Neuronal stem cell (in vitro differentiated cells): Measurements from ENCODE around the gene AUH.

Experiments used
- DNase-seq: peaks from one replicate; pipeline ENCODE4 v3.0.0-alpha.2; 2013; ENCODE audit warnings: low spot score
- H2AFZ ChIP-seq: one replicate; pipeline ENCODE4 v1.6.1; 2013; ENCODE audit warnings: mild to moderate bottlenecking, low read length, inconsistent platforms
- H2AK5ac ChIP-seq: 2 replicates; pipeline ENCODE4 v1.6.1; 2013; ENCODE audit warnings: low read depth, mild to moderate bottlenecking, inconsistent platforms, low read length, moderate library complexity, mixed read lengths
- H2BK120ac ChIP-seq: 2 replicates; pipeline ENCODE4 v1.6.1; 2013; ENCODE audit warnings: low read depth, mild to moderate bottlenecking, inconsistent platforms, low read length, moderate library complexity, mixed read lengths
- H2BK12ac ChIP-seq: one replicate; pipeline ENCODE4 v1.6.1; 2013; ENCODE audit warnings: low read length, inconsistent platforms
- H2BK15ac ChIP-seq: 2 replicates; pipeline ENCODE4 v1.6.1; 2013; ENCODE audit warnings: mild to moderate bottlenecking, low read length, inconsistent platforms, mixed read lengths
- H2BK5ac ChIP-seq: one replicate; pipeline ENCODE4 v1.6.1; 2013; ENCODE audit warnings: inconsistent platforms, mild to moderate bottlenecking, low read length, moderate library complexity
- H3K14ac ChIP-seq: one replicate; pipeline ENCODE4 v1.6.1; 2013; ENCODE audit warnings: low read length, inconsistent platforms
- H3K18ac ChIP-seq: 2 replicates; pipeline ENCODE4 v1.6.1; 2013; ENCODE audit warnings: low read length, inconsistent platforms
- H3K23ac ChIP-seq: 2 replicates; pipeline ENCODE4 v1.6.1; 2013; ENCODE audit warnings: low read depth, mild to moderate bottlenecking, mixed read lengths, low read length, inconsistent platforms; ENCODE audit not compliant: poor library complexity
- H3K27ac ChIP-seq: replicated peaks from 3 replicates; pipeline ENCODE4 v1.5.1; 2013; ENCODE audit warnings: low read length, inconsistent platforms
- H3K27me3 ChIP-seq, 3 experiments: 2 replicates each; pipeline ENCODE4 v1.6.1; 2013; ENCODE audit warnings: low read length in 3 of 3, mild to moderate bottlenecking in 2 of 3, inconsistent platforms in 1 of 3, low read depth in 1 of 3, mixed read lengths in 1 of 3, moderate library complexity in 1 of 3; ENCODE audit not compliant: control insufficient read depth in 3 of 3, insufficient read depth in 3 of 3
- H3K36me3 ChIP-seq, 2 donors: replicated peaks in 1 of 2; 2 replicates each; pipeline ENCODE4 v1.6.1; 2013; ENCODE audit warnings: low read length in 2 of 2; ENCODE audit not compliant: control insufficient read depth in 2 of 2, insufficient read depth in 2 of 2
- H3K4ac ChIP-seq: 2 replicates; pipeline ENCODE4 v1.6.1; 2013; ENCODE audit warnings: inconsistent platforms, mild to moderate bottlenecking, low read length, moderate library complexity
- H3K4me1 ChIP-seq, 2 donors: 1 replicate in 1 of 2; 2 replicates in 1 of 2; pipeline ENCODE4 v1.6.1; 2013; ENCODE audit warnings: low read length in 2 of 2, low read depth in 1 of 2; ENCODE audit not compliant: control insufficient read depth in 2 of 2, insufficient read depth in 1 of 2
- H3K4me2 ChIP-seq: one replicate; pipeline ENCODE4 v1.6.1; 2013; ENCODE audit warnings: mild to moderate bottlenecking, low read length, inconsistent platforms; ENCODE audit not compliant: insufficient read depth, poor library complexity, severe bottlenecking
- H3K4me3 ChIP-seq, 2 donors: 2 replicates each; pipeline ENCODE4 v1.5.1; 2013; ENCODE audit warnings: low read length in 2 of 2, mild to moderate bottlenecking in 2 of 2, inconsistent platforms in 1 of 2, moderate library complexity in 1 of 2
- H3K79me1 ChIP-seq: one replicate; pipeline ENCODE4 v1.6.1; 2013; ENCODE audit warnings: low read depth, mild to moderate bottlenecking, inconsistent platforms, low read length, moderate library complexity
- H3K9ac ChIP-seq: one replicate; pipeline ENCODE4 v1.6.1; 2013; ENCODE audit warnings: mild to moderate bottlenecking, low read depth, low read length, inconsistent platforms; ENCODE audit not compliant: poor library complexity
- H3K9me3 ChIP-seq, 2 donors: replicated peaks in 1 of 2; 2 replicates each; pipeline versions ENCODE3 to v1.6.1; 2013; ENCODE audit warnings: low read length in 2 of 2, mild to moderate bottlenecking in 2 of 2, inconsistent platforms in 1 of 2, low read depth in 1 of 2, mixed read lengths in 1 of 2, moderate library complexity in 1 of 2; ENCODE audit not compliant: control insufficient read depth in 2 of 2, insufficient read depth in 1 of 2
- H4K8ac ChIP-seq: one replicate; pipeline ENCODE4 v1.6.1; 2013; ENCODE audit warnings: low read depth, mild to moderate bottlenecking, inconsistent platforms, low read length, moderate library complexity
- H4K91ac ChIP-seq: one replicate; pipeline ENCODE4 v1.6.1; 2013; ENCODE audit warnings: low read length, low read depth, mild to moderate bottlenecking, inconsistent platforms; ENCODE audit not compliant: poor library complexity
- WGBS, 2 donors: extraction: QIAGEN DNeasy Blood & Tissue Kit; methylation state at CpG; one replicate each; pipeline ENCODE4 v1.1.7; 2013; ENCODE audit warnings: missing lambda C conversion rate in 2 of 2, mixed read lengths in 1 of 2; ENCODE audit not compliant: insufficient read length in 2 of 2, insufficient replicate concordance in 1 of 2; ENCODE audit errors: extremely low coverage in 2 of 2; 5-methylcytosine and 5-hydroxymethylcytosine counted together

The AUH gene

DNA sequence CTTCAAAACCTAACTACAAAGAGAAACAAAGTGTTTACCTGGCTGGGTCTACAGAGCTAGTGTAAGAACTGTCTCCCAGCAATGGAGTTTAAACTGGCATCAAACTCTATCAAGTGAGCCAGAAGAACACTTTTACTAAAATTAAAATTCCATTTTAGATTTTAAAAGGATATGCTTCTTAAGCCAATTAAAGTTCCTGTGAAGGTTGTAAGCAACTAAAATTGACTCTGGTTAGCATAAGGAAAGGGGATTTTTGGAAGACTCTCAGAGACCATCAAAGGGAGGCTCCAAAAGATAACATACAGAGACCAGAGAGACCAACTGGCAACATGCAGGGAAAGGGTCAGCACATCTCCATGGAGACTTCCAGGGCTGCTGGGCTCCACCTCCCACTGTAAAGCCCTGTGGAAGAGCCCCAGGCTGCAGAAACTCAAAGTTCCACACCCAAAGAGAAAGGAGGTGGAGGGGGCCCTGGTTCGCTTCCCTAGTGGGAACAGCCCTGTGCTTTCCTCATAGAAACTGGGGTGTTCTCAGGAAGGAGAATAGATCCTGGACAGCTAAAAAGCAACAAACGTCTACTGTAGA lies 91.7 kb downstream of the AUH start:
- no CpG with 5 or more reads among the region's 2 CpGs for WGBS, 2 donors
- no peaks in the 10 kb centered on the region for H3K4me1 ChIP-seq

DNA sequence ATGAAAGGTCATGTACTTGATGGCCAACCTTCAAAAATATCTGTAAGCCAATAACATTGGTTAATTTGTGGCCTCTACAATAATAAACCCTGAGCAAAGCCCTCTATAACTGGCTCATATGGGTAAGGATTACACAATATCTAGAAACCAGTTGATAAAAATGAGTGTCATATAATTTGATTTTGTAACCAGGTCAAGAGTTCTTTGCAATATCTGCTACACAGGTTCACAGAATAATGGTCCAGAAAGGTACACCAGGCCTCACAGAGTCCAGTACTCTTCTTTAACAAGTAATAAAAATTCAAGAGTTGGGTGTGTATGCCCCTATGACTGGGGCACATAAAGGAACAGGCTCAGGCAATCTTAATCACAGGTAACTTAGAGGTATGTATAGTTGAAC lies 95.3 kb downstream of the AUH start:
- no peak overlapping the region for H3K14ac ChIP-seq
- no peak overlapping the region for H3K27ac ChIP-seq
- H3K36me3 ChIP-seq, result no peaks in the 10 kb centered on the region
- H2BK120ac ChIP-seq, result no peak overlapping the region
- no peak overlapping the region for H3K9ac ChIP-seq
- H2BK15ac ChIP-seq, result no peak overlapping the region
- no peaks in the 10 kb centered on the region for H3K4me1 ChIP-seq
- H3K23ac ChIP-seq, result no peak overlapping the region
- no peak overlapping the region for H2BK5ac ChIP-seq
- H3K27me3 ChIP-seq, result no peaks in the 10 kb centered on the region
- H2BK12ac ChIP-seq, result no peak overlapping the region
- H3K4ac ChIP-seq, result no peak overlapping the region
- no peak overlapping the region for H3K18ac ChIP-seq
- H3K4me3 ChIP-seq, result no peak overlapping the region
- H4K91ac ChIP-seq, result no peak overlapping the region
- no peak overlapping the region for H4K8ac ChIP-seq
- no peak overlapping the region for H3K4me2 ChIP-seq
- no peaks in the 10 kb centered on the region for H3K9me3 ChIP-seq
- H2AFZ ChIP-seq, result no peak overlapping the region
- no peak for DNase-seq
- H2AK5ac ChIP-seq, result no peak overlapping the region
- H3K79me1 ChIP-seq, result no peaks in the 10 kb centered on the region

More for the DNA sequence above, 91.7 kb downstream of the AUH start:
- Histone ChIP-seq H3K27ac (no peak overlapping the region), H4K91ac (no peak overlapping the region), H2BK5ac (no peak overlapping the region), H2AK5ac (no peak overlapping the region), H3K4ac (no peak overlapping the region), H3K18ac (no peak overlapping the region), H2BK15ac (no peak overlapping the region), H3K23ac (no peak overlapping the region), H4K8ac (no peak overlapping the region), H3K79me1 (no peaks in the 10 kb centered on the region), H3K4me2 (no peak overlapping the region), H3K9ac (no peak overlapping the region), H2BK12ac (no peak overlapping the region), H3K36me3 (no peaks in the 10 kb centered on the region), H2AFZ (no peak overlapping the region), H2BK120ac (no peak overlapping the region), H3K4me3 (no peak overlapping the region), H3K14ac (no peak overlapping the region), H3K9me3 (no peaks in the 10 kb centered on the region), H3K27me3 (no peaks in the 10 kb centered on the region)
- DNase-seq, result no peak

DNA sequence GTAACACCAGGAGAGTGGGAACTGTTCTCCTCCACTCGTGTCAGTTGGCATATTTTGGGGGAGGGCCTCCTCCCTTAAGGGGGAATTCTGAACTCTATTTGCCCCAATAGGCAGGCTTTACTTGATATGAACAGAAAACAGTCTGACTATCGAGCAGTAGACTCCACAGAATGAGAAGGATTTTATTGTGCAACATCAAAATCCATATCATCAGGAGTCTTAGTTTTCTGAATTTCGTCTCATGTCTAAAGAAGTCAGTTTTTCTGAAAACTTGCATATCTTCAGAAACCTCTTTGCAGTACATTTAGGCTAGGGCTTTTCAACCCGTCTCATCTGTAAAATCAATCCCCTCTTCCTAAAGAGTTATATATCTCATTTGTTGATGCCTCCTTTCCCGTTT lies 96.2 kb downstream of the AUH start:
- H3K4me3 ChIP-seq, result no peak overlapping the region
- H2BK5ac ChIP-seq, result no peak overlapping the region
- H2AK5ac ChIP-seq, result no peak overlapping the region
- H3K27me3 ChIP-seq, result no peaks in the 10 kb centered on the region
- H4K91ac ChIP-seq, result no peak overlapping the region
- no peak overlapping the region for H2BK15ac ChIP-seq
- H2AFZ ChIP-seq, result no peak overlapping the region
- WGBS, 2 donors, result no CpG with 5 or more reads among the region's 5 CpGs
- H3K23ac ChIP-seq, result no peak overlapping the region
- no peak overlapping the region for H3K4ac ChIP-seq
- H2BK120ac ChIP-seq, result no peak overlapping the region
- H2BK12ac ChIP-seq, result no peak overlapping the region
- no peaks in the 10 kb centered on the region for H3K36me3 ChIP-seq
- H3K27ac ChIP-seq, result no peak overlapping the region
- no peak for DNase-seq
- no peak overlapping the region for H3K18ac ChIP-seq
- H3K14ac ChIP-seq, result no peak overlapping the region
- H3K79me1 ChIP-seq, result no peaks in the 10 kb centered on the region
- no peaks in the 10 kb centered on the region for H3K4me1 ChIP-seq
- peaks cover 0 to 3% of the 10 kb centered on the region in 2 donors for H3K9me3 ChIP-seq
- no peak overlapping the region for H3K9ac ChIP-seq
- H3K4me2 ChIP-seq, result no peak overlapping the region
- H4K8ac ChIP-seq, result no peak overlapping the region

DNA sequence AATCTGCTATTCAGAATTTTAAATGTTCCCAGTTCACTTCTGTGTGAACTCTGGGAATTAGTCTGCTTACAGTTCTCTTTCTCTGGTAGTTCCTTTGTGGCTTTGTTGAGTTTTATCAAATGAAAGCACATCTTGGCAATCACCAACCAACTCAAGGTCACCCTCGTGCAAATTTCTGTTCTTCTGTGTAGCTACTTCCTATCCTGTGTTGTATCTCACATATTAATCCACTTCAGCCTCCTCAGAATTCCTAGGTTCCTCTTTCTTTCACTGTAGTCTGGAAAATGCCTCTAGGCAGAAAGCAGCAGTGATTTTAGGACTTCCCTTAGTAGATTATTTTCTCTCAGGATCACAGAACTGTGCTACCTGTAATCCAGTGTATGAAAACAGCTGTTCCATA lies 100.3 kb downstream of the AUH start:
- no peak overlapping the region for H3K18ac ChIP-seq
- H3K9ac ChIP-seq, result no peak overlapping the region
- H2BK5ac ChIP-seq, result no peak overlapping the region
- no peaks in the 10 kb centered on the region for H3K27me3 ChIP-seq
- H3K23ac ChIP-seq, result no peak overlapping the region
- H2BK120ac ChIP-seq, result no peak overlapping the region
- H3K79me1 ChIP-seq, result no peaks in the 10 kb centered on the region
- H3K9me3 ChIP-seq, result peaks cover 0 to 4% of the 10 kb centered on the region in 2 donors
- H3K4me3 ChIP-seq, result no peak overlapping the region
- H3K4me2 ChIP-seq, result no peak overlapping the region
- H3K27ac ChIP-seq, result no peak overlapping the region
- no peak overlapping the region for H2AFZ ChIP-seq
- H3K14ac ChIP-seq, result no peak overlapping the region
- WGBS, 2 donors, result no CpG with 5 or more reads among the region's 1 CpG
- no peaks in the 10 kb centered on the region for H3K36me3 ChIP-seq
- H4K8ac ChIP-seq, result no peak overlapping the region
- H2BK12ac ChIP-seq, result no peak overlapping the region
- H2BK15ac ChIP-seq, result no peak overlapping the region
- H3K4ac ChIP-seq, result no peak overlapping the region
- H2AK5ac ChIP-seq, result no peak overlapping the region
- no peaks in the 10 kb centered on the region for H3K4me1 ChIP-seq
- DNase-seq, result no peak
- no peak overlapping the region for H4K91ac ChIP-seq
